ENCODE measurements around the gene ARHGAP18.

DNA sequence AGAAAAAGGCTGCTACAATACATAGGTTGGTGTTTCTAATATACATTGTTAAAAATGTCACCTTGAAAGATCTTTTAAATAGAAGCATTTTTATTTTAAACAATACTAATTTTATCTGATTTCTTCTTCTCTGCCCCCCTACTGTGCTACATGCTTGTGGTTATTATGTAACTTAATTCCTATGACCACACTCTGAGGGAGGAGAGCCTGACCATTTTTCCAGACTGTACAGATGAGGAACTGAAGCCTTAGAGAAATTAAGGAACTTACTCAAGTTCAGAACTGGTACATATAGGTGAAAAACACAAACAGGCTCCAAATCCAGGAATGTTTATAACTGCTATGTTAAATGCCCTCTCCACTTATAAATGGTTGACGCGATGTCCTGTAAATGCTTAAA is 43.4 kb upstream of the ARHGAP18 start:
- TF ChIP-seq, protein P1, sequence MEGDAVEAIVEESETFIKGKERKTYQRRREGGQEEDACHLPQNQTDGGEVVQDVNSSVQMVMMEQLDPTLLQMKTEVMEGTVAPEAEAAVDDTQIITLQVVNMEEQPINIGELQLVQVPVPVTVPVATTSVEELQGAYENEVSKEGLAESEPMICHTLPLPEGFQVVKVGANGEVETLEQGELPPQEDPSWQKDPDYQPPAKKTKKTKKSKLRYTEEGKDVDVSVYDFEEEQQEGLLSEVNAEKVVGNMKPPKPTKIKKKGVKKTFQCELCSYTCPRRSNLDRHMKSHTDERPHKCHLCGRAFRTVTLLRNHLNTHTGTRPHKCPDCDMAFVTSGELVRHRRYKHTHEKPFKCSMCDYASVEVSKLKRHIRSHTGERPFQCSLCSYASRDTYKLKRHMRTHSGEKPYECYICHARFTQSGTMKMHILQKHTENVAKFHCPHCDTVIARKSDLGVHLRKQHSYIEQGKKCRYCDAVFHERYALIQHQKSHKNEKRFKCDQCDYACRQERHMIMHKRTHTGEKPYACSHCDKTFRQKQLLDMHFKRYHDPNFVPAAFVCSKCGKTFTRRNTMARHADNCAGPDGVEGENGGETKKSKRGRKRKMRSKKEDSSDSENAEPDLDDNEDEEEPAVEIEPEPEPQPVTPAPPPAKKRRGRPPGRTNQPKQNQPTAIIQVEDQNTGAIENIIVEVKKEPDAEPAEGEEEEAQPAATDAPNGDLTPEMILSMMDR (IDR thresholded peaks at IDR 0.05), result no peak
- no peak for TF ChIP-seq POLR2A (IDR thresholded peaks at IDR 0.05; ENCODE audit: low read depth)

Data from esophagus muscularis mucosa (tissue), 3 donors.